ENCODE results near the gene SLC7A6. TPM values are rescaled to one million over a fixed set of nuclear protein-coding genes. Genes with fewer than 3 reads are reported as not detected.

The SLC7A6 gene
- polyA plus RNA-seq, 2 of the 4 experiments (the other 2 are of a cell fraction), result 31.1 to 32.9 TPM

- CTCF ChIA-PET, result interaction anchor here (0.6 to 4.8 kb wide), 5 partner anchors 12 to 172 kb away, joined by 3 to 25 read pairs (median 11); no protein-coding TSS in a partner anchor
- no peaks in the 10 kb centered on the region for H3K4me1 ChIP-seq
- no peaks in the 10 kb centered on the region for H3K9me3 ChIP-seq
- DNase-seq (ENCODE audit: low read depth in 1 of 2, low spot score in 1 of 2), result no peak
- no peak for ATAC-seq
- TF ChIP-seq MAZ (IDR thresholded peaks at IDR 0.05; ENCODE audit: borderline replicate concordance, low read depth, low read length), result no peak
- TF ChIP-seq ZC3H11A (IDR thresholded peaks at IDR 0.05), result no peak
- no peak for TF ChIP-seq TP53 (CRISPR knock-in tag; IDR thresholded peaks at IDR 0.05)
- TF ChIP-seq PHF8 (IDR thresholded peaks at IDR 0.05; ENCODE audit: borderline replicate concordance, low read depth), result no peak
- TF ChIP-seq NFE2L2 (conservative IDR thresholded peaks at IDR 0.05; ENCODE audit: low read length), result no peak
- no peak for FAIRE-seq
- H3K4me3 ChIP-seq, result no peak overlapping the region
- POLR2A ChIA-PET, result no interaction called here
- no peak overlapping the region for H3K4me2 ChIP-seq
- H3K27ac ChIP-seq, result no peak overlapping the region
- 92% methylated on average over 3 of the region's 3 CpGs for WGBS (ENCODE audit: missing lambda C conversion rate)
Measured at GRCh38 chr16:68216240-68216639, 48.1 kb upstream of the SLC7A6 start.

GRCh38 chr16:68217506-68217905 lies 46.8 kb upstream of the SLC7A6 start:
- no peaks in the 10 kb centered on the region for H3K4me1 ChIP-seq
- no peaks in the 10 kb centered on the region for H3K9me3 ChIP-seq
- FAIRE-seq (no peak), DNase-seq (ENCODE audit: low read depth in 1 of 2, low spot score in 1 of 2) (no peak), ATAC-seq (no peak)
- H3K4me2 ChIP-seq, result no peak overlapping the region
- H3K4me3 ChIP-seq, result no peak overlapping the region
- WGBS (ENCODE audit: missing lambda C conversion rate), result 86% methylated on average over 4 of the region's 4 CpGs
- CTCF ChIA-PET, result interaction anchor here (0.6 to 4.8 kb wide), 5 partner anchors 11 to 150 kb away, joined by 3 to 25 read pairs (median 11); no protein-coding TSS in a partner anchor
- POLR2A ChIA-PET, result no interaction called here
- no peak overlapping the region for H3K27ac ChIP-seq
- TF ChIP-seq RARB (CRISPR knock-in tag; IDR thresholded peaks at IDR 0.05), result no peak

GRCh38 chr16:68219725-68220351 lies 44.5 kb upstream of the SLC7A6 start:
- FAIRE-seq (no peak), DNase-seq (ENCODE audit: low read depth in 1 of 2, low spot score in 1 of 2) (no peak), ATAC-seq (no peak)
- WGBS (ENCODE audit: missing lambda C conversion rate), result 90% methylated on average over 6 of the region's 6 CpGs
- H3K9me3 ChIP-seq, result no peaks in the 10 kb centered on the region
- 0 out of 3 replicates have a peak overlapping the region, but pooled peaks have one; percentile 36 for H3K4me2 ChIP-seq
- 0 out of 6 replicates have a peak overlapping the region, but pooled peaks of 1 of the 2 experiments have one; percentile 25 for H3K27ac ChIP-seq
- H3K4me1 ChIP-seq, result no peaks in the 10 kb centered on the region
- ChIA-PET CTCF (interaction anchor here (0.9 to 4.8 kb wide), 3 partner anchors 8 to 20 kb away, joined by 3 to 25 read pairs (median 8); no protein-coding TSS in a partner anchor), POLR2A (no interaction called here)
- TF ChIP-seq POLR2A (IDR thresholded peaks at IDR 0.05; ENCODE audit: low read length) (no peak), EHMT2 (IDR thresholded peaks at IDR 0.05; ENCODE audit: low read depth) (no peak), KDM1A (IDR thresholded peaks at IDR 0.05; ENCODE audit: low read depth) (no peak)
- no peak overlapping the region for H3K4me3 ChIP-seq

GRCh38 chr16:68223072-68223471 lies 41.3 kb upstream of the SLC7A6 start:
- CTCF ChIA-PET, result interaction anchor here (1.2 kb wide), 1 partner anchor 8 kb away, joined by 5 read pairs; no protein-coding TSS in a partner anchor
- no peaks in the 10 kb centered on the region for H3K9me3 ChIP-seq
- DNase-seq (ENCODE audit: low read depth in 1 of 2, low spot score in 1 of 2) (no peak), FAIRE-seq (no peak), ATAC-seq (no peak)
- no peak overlapping the region for H3K4me2 ChIP-seq
- no peak overlapping the region for H3K27ac ChIP-seq
- 96% methylated on average over 1 of the region's 1 CpG for WGBS (ENCODE audit: missing lambda C conversion rate)
- H3K4me3 ChIP-seq, result no peak overlapping the region
- H3K4me1 ChIP-seq, result no peaks in the 10 kb centered on the region
- TF ChIP-seq CEBPB (IDR thresholded peaks at IDR 0.05), result no peak
- POLR2A ChIA-PET, result no interaction called here

GRCh38 chr16:68226116-68226515 lies 38.2 kb upstream of the SLC7A6 start:
- no peak for TF ChIP-seq HEYL (CRISPR knock-in tag; IDR thresholded peaks at IDR 0.05)
- TF ChIP-seq EHMT2 (IDR thresholded peaks at IDR 0.05; ENCODE audit: low read depth), result no peak
- TF ChIP-seq RNF2 (IDR thresholded peaks at IDR 0.05; ENCODE audit: borderline replicate concordance, low read depth), result no peak
- TF ChIP-seq SREBF2 (IDR thresholded peaks at IDR 0.05), result no peak
- no peak for TF ChIP-seq KDM1A (IDR thresholded peaks at IDR 0.05; ENCODE audit: low read depth)
- TF ChIP-seq HOXB5 (CRISPR knock-in tag; IDR thresholded peaks at IDR 0.05), result no peak
- no peak for TF ChIP-seq GATA3 (IDR thresholded peaks at IDR 0.05; ENCODE audit: borderline replicate concordance)
- TF ChIP-seq TP53 (CRISPR knock-in tag; IDR thresholded peaks at IDR 0.05), result no peak
- TF ChIP-seq BHLHE40 (IDR thresholded peaks at IDR 0.05; ENCODE audit: low read depth, low read length), result no peak
- no peak for TF ChIP-seq TFCP2L1 (CRISPR knock-in tag; IDR thresholded peaks at IDR 0.05)
- TF ChIP-seq EP300 (IDR thresholded peaks at IDR 0.05), result no peak
- Histone ChIP-seq H3K4me2 (no peak overlapping the region), H3K27ac (no peak overlapping the region), H3K9me3 (no peaks in the 10 kb centered on the region), H3K4me3 (no peak overlapping the region), H3K4me1 (no peaks in the 10 kb centered on the region)
- no peak for FAIRE-seq
- CTCF ChIA-PET, result interaction anchor here (2.1 to 3.5 kb wide), 2 partner anchors 103 to 133 kb away, joined by 5 to 26 read pairs; no protein-coding TSS in a partner anchor
- POLR2A ChIA-PET, result no interaction called here
- WGBS (ENCODE audit: missing lambda C conversion rate), result 93% methylated on average over 4 of the region's 4 CpGs
- no peak for DNase-seq (ENCODE audit: low read depth in 1 of 2, low spot score in 1 of 2)
- no peak for ATAC-seq
